Measurements from ENCODE around the gene MAGI2. TPM values are rescaled to one million over a fixed set of nuclear protein-coding genes. Genes with fewer than 3 reads are reported as not detected.

MAGI2 gene
- total and polyA plus RNA-seq, 2 of the 13 experiments (the other 11 are each of a cell fraction or from before 2014, with no cell fraction given) = 1.5 to 3.8 TPM

- TF ChIP-seq TIGD3 (CRISPR knock-in tag; IDR thresholded peaks at IDR 0.05; ENCODE audit: borderline replicate concordance) (no peak), ZNF558 (CRISPR knock-in tag; IDR thresholded peaks at IDR 0.05; ENCODE audit: borderline replicate concordance) (no peak)
Observed at GRCh38 chr7:78013386-78013785, 1440.1 kb downstream of the MAGI2 start (continued).

GRCh38 chr7:78011642-78012041, 1441.8 kb downstream of the MAGI2 start:
- H3K9me3 ChIP-seq (ENCODE audit: low read length) = no peaks in the 10 kb centered on the region
- ATAC-seq (no peak), FAIRE-seq (no peak), DNase-seq (ENCODE audit: low spot score) (no peak)
- H3K4me2 ChIP-seq (ENCODE audit: low read depth, low read length) = no peak overlapping the region
- BruUV-seq (replicated peaks) = no TSS peak
- no peaks in the 10 kb centered on the region for H3K4me1 ChIP-seq (ENCODE audit: insufficient read depth, low read length)
- H3K36me3 ChIP-seq (replicated peaks in 1 of 2; ENCODE audit: control insufficient read depth in 1 of 2, insufficient read depth in 2 of 2, low read length in 2 of 2) = no peaks in the 10 kb centered on the region
- no peak overlapping the region for H3K4me3 ChIP-seq (replicated peaks in 1 of 3; ENCODE audit: insufficient read depth in 1 of 3, low read depth in 2 of 3, low read length in 3 of 3)
- intact Hi-C loops (cut with micrococcal nuclease; ENCODE audit: unreplicated experiment) (no loop called here), in situ Hi-C loops (cut with HindIII; ENCODE audit: extremely low pct_ligation_motif_present, low pct_unique_long_range_greater_than_20kb) (no loop called here)
- H3K79me2 ChIP-seq (ENCODE audit: insufficient read depth, low read length) = no peaks in the 10 kb centered on the region
- no peak overlapping the region for H3K9ac ChIP-seq (ENCODE audit: insufficient read depth, low read depth, low read length)
- H3K27ac ChIP-seq (ENCODE audit: extremely low read length, insufficient read depth, low read length) = no peak overlapping the region
- peaks cover 0 to 16% of the 10 kb centered on the region in 2 experiments; a peak in 2 of 5 replicates for H3K27me3 ChIP-seq (ENCODE audit: control insufficient read depth in 1 of 2, insufficient read depth in 2 of 2, low read length in 2 of 2)
- POLR2A ChIA-PET = no interaction called here
- CTCF ChIA-PET (ENCODE audit: low intra/inter-chr PET ratio, low total read pairs) = no interaction called here
- no peaks in the 10 kb centered on the region for H4K20me1 ChIP-seq (ENCODE audit: insufficient read depth, low read length)
- WGBS (ENCODE audit: low lambda C conversion rate) = 25% methylated on average over 5 of the region's 5 CpGs
- H2AFZ ChIP-seq (ENCODE audit: low read length) = no peak overlapping the region
- TF ChIP-seq ZNF331 (CRISPR knock-in tag; IDR thresholded peaks at IDR 0.05) = no peak
- no peak for TF ChIP-seq MLXIP (CRISPR knock-in tag; IDR thresholded peaks at IDR 0.05; ENCODE audit: borderline replicate concordance)
- TF ChIP-seq ZNF562 (CRISPR knock-in tag; IDR thresholded peaks at IDR 0.05; ENCODE audit: borderline replicate concordance) = no peak
- TF ChIP-seq ZNF256 (CRISPR knock-in tag; conservative IDR thresholded peaks at IDR 0.05) = no peak
- TF ChIP-seq ZNF431 (CRISPR knock-in tag; IDR thresholded peaks at IDR 0.05; ENCODE audit: borderline replicate concordance, low read depth) = no peak
- TF ChIP-seq ZSCAN9 (CRISPR knock-in tag; IDR thresholded peaks at IDR 0.05; ENCODE audit: borderline replicate concordance) = no peak
- no peak for TF ChIP-seq ZNF710 (CRISPR knock-in tag; IDR thresholded peaks at IDR 0.05; ENCODE audit: borderline replicate concordance)
- TF ChIP-seq KDM5B (CRISPR knock-in tag; IDR thresholded peaks at IDR 0.05; ENCODE audit: borderline replicate concordance) = no peak
- no peak for TF ChIP-seq SIX1 (CRISPR knock-in tag; IDR thresholded peaks at IDR 0.05; ENCODE audit: borderline replicate concordance)
- no peak for TF ChIP-seq MAFK (conservative IDR thresholded peaks at IDR 0.05 in 1 of 2, IDR thresholded peaks at IDR 0.05 in 1 of 2; ENCODE audit: low read length in 2 of 2)
- no peak for TF ChIP-seq HBP1 (CRISPR knock-in tag; IDR thresholded peaks at IDR 0.05; ENCODE audit: low read depth)
- TF ChIP-seq CREM (IDR thresholded peaks at IDR 0.05) = no peak
- TF ChIP-seq CREM (CRISPR knock-in tag; IDR thresholded peaks at IDR 0.05) = no peak
